A673 (cell line): ENCODE data around the gene DCP1B. TPM values are rescaled to one million over a fixed set of nuclear protein-coding genes. Genes with fewer than 3 reads are reported as not detected.

ENCODE experiments used
- BruUV-seq: library from RNA; stranded (reverse); fragments of 400-500 nt; replicated peaks from 2 replicates; lab custom pipeline; 2021; lab: Mats Ljungman, UMichigan
- CTCF ChIA-PET: fragments of 300-600 bp; sonication (Branson Sonifier 250); formaldehyde crosslinking; loops from one replicate; lab custom pipeline; 2022; ENCODE audit warnings: antibody characterized with exemption; lab: Charles Lee
- POLR2A ChIA-PET: fragments of 300-600 bp; sonication (Branson Sonifier 250); formaldehyde crosslinking; loops from one replicate; lab custom pipeline; 2022; ENCODE audit warnings: antibody characterized with exemption; ENCODE audit not compliant: low non-redundant PET; lab: Charles Lee
- DNase-seq: peaks from one replicate; pipeline ENCODE4 v3.0.0-alpha.2; 2015; ENCODE audit warnings: low spot score
- H3K27ac ChIP-seq: fragments of 200-600 bp; sonication (generic); 2 replicates; pipeline ENCODE4 v1.5.1; 2016; ENCODE audit warnings: mixed run types, low read depth, mild to moderate bottlenecking, mixed read lengths, antibody characterized with exemption, low read length; ENCODE audit not compliant: poor library complexity, severe bottlenecking
- H3K27me3 ChIP-seq: fragments of 200-600 bp; sonication (generic); replicated peaks from 2 replicates; pipeline ENCODE4 v1.6.1; 2017; ENCODE audit warnings: mixed run types, low read depth, mild to moderate bottlenecking, mixed read lengths, antibody characterized with exemption, low read length; ENCODE audit not compliant: insufficient read depth, poor library complexity
- H3K36me3 ChIP-seq: fragments of 200-600 bp; sonication (generic); 2 replicates; pipeline ENCODE4 v1.6.1; 2016; ENCODE audit warnings: mixed run types, mild to moderate bottlenecking, mixed read lengths, antibody characterized with exemption, low read length; ENCODE audit not compliant: insufficient read depth, poor library complexity, severe bottlenecking
- H3K4me1 ChIP-seq: fragments of 200-600 bp; sonication (generic); 2 replicates; pipeline ENCODE4 v1.6.1; 2017; ENCODE audit warnings: mixed run types, mild to moderate bottlenecking, mixed read lengths, antibody characterized with exemption, low read length; ENCODE audit not compliant: insufficient read depth, poor library complexity, severe bottlenecking
- H3K4me3 ChIP-seq: fragments of 200-600 bp; sonication (generic); 2 replicates; pipeline ENCODE4 v1.5.1; 2016; ENCODE audit warnings: low read depth, mixed run types, mild to moderate bottlenecking, mixed read lengths, low read length; ENCODE audit not compliant: poor library complexity, severe bottlenecking
- H3K9me3 ChIP-seq: fragments of 200-600 bp; sonication (generic); 2 replicates; pipeline ENCODE4 v1.6.1; 2016; ENCODE audit warnings: mixed run types, low read depth, mild to moderate bottlenecking, mixed read lengths, antibody characterized with exemption, low read length; ENCODE audit not compliant: poor library complexity, severe bottlenecking
- EZH2 ChIP-seq: fragments of 200-600 bp; sonication (generic); IDR thresholded peaks from 2 replicates; pipeline ENCODE4 v1.6.1; 2017; ENCODE audit warnings: borderline replicate concordance, low read depth, mild to moderate bottlenecking, mixed read lengths, antibody characterized with exemption, low read length; ENCODE audit not compliant: poor library complexity, severe bottlenecking
- intact Hi-C: fragments of 100-400 bp; cut with micrococcal nuclease; formaldehyde crosslinking; loops from one replicate; pipeline ENCODE4 v1.10.0; 2022; ENCODE audit not compliant: unreplicated experiment
- total RNA-seq: library from RNA; stranded (reverse); gene quantifications from 2 replicates; pipeline ENCODE4 v1.2.3, GENCODE V29; 2021
- TF ChIP-seq, protein P1 (sequence below): fragments of 300-800, 200-600 bp; sonication (generic); conservative IDR thresholded peaks from 2 replicates; pipeline ENCODE4 v1.5.1; 2017; ENCODE audit warnings: low read depth, mild to moderate bottlenecking, antibody characterized with exemption, low read length, moderate library complexity, mixed read lengths

Gene DCP1B
- total RNA-seq, 1 experiment from 2014 or later, result 8.8 TPM

DNA sequence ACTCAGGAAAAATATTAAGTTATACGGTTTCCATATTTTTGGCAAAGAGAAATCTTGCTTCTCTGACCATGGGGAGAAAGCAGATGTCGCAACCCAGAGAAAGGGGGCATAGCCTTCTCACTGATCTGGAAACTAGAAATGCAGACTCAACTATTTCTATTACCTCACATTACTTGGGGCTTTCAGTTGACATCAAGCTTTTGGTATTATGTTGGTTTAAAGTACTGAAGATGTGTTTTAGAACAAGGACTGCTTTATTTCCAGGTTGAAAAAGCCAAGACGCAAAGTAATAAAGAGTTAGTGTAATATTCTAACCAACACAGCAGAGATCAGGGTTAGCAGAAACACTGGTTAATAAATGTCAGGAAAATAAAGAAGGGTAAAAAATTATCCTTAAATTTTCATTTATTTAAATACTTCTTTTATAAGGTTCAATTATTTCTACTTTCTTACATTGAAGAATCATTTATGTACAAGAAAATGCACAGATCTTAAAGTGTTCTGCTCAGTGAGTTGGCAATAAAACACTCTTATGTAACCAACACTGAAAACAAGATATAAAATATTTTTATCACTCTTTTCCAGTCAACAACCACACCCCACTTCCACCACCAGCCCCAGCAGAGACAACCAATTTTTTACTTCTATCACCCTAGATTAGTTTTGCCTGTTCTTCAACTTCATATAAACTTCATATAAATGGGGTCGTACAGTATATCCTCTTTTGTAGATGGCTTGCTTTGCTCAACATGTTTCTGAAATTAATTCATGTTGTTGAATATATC lies 26.0 kb downstream of the DCP1B start:
- no peaks in the 10 kb centered on the region for H3K9me3 ChIP-seq
- DNase-seq, result no peak
- no peak for TF ChIP-seq EZH2
- TF ChIP-seq, protein P1, sequence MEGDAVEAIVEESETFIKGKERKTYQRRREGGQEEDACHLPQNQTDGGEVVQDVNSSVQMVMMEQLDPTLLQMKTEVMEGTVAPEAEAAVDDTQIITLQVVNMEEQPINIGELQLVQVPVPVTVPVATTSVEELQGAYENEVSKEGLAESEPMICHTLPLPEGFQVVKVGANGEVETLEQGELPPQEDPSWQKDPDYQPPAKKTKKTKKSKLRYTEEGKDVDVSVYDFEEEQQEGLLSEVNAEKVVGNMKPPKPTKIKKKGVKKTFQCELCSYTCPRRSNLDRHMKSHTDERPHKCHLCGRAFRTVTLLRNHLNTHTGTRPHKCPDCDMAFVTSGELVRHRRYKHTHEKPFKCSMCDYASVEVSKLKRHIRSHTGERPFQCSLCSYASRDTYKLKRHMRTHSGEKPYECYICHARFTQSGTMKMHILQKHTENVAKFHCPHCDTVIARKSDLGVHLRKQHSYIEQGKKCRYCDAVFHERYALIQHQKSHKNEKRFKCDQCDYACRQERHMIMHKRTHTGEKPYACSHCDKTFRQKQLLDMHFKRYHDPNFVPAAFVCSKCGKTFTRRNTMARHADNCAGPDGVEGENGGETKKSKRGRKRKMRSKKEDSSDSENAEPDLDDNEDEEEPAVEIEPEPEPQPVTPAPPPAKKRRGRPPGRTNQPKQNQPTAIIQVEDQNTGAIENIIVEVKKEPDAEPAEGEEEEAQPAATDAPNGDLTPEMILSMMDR, result no peak
- no peaks in the 10 kb centered on the region for H3K27me3 ChIP-seq
- H3K4me1 ChIP-seq, result no peaks in the 10 kb centered on the region
- no peaks in the 10 kb centered on the region for H3K36me3 ChIP-seq
- CTCF ChIA-PET, result no interaction called here
- no peak overlapping the region for H3K27ac ChIP-seq
- BruUV-seq, result no TSS peak
- POLR2A ChIA-PET, result no interaction called here
- intact Hi-C loops, result no loop called here
- H3K4me3 ChIP-seq, result no peak overlapping the region

DNA sequence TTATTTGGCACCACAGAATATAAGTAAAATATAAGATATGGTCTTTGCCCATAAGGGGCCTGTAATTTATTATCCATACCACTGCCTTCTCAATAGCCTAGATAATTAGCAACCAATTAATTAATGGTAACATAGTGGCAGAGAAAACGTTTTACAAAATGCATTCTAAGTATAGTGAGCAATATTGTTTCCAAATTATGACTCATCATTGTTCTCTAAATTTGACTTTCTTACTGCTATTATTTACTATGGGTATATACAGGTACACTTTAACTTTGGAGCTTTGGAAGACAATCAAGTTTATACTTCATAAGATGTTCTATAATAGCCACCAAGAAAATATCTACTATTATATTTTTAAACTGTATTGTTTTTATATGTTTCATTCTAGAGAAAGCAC lies 26.7 kb downstream of the DCP1B start:
- ChIA-PET CTCF (no interaction called here), POLR2A (no interaction called here)
- no TSS peak for BruUV-seq
- no peak for DNase-seq
- no peak for TF ChIP-seq EZH2
- TF ChIP-seq, protein P1, result no peak
- no peaks in the 10 kb centered on the region for H3K4me1 ChIP-seq
- no peaks in the 10 kb centered on the region for H3K27me3 ChIP-seq
- intact Hi-C loops, result no loop called here
- no peaks in the 10 kb centered on the region for H3K36me3 ChIP-seq
- H3K27ac ChIP-seq, result no peak overlapping the region
- no peaks in the 10 kb centered on the region for H3K9me3 ChIP-seq
- H3K4me3 ChIP-seq, result no peak overlapping the region

- TF ChIP-seq EZH2, result no peak
- TF ChIP-seq, protein P1, result no peak
- Histone ChIP-seq H3K27ac (no peak overlapping the region), H3K36me3 (no peaks in the 10 kb centered on the region), H3K27me3 (no peaks in the 10 kb centered on the region), H3K4me3 (no peak overlapping the region), H3K4me1 (no peaks in the 10 kb centered on the region), H3K9me3 (no peaks in the 10 kb centered on the region)
- no peak for DNase-seq
- POLR2A ChIA-PET, result no interaction called here
- CTCF ChIA-PET, result no interaction called here
- intact Hi-C loops, result no loop called here
- BruUV-seq, result no TSS peak
These were observed 27.1 kb downstream of the DCP1B start for GRCh38 chr12:1977109-1977508.
